GM12878 (cell line): ENCODE measurements around the gene PQBP1. TPM values are rescaled to one million over a fixed set of nuclear protein-coding genes. Genes with fewer than 3 reads are reported as not detected.

ENCODE experiments used
- ATAC-seq: fragments of 200-7000 bp; cut with Tn5 transposase; 3 replicates; pipeline ENCODE4 v1.9.1; 2020; ENCODE audit warnings: mild to moderate bottlenecking, moderate library complexity
- BruUV-seq: library from RNA; stranded (reverse); fragments of 400-500 nt; replicated peaks from 2 replicates; lab custom pipeline; 2021; lab: Mats Ljungman, UMichigan
- CTCF ChIA-PET: fragments of 300-600 bp; sonication (Branson Sonifier 250); formaldehyde crosslinking; extraction: SDS; loops from one replicate; lab custom pipeline; 2021; ENCODE audit warnings: inconsistent platforms; lab: Yijun Ruan, JAX
- POLR2A ChIA-PET: fragments of 350-600 bp; formaldehyde crosslinking; extraction: SDS; loops from one replicate; lab custom pipeline; 2021; ENCODE audit warnings: inconsistent platforms; lab: Charles Lee
- RAD21 ChIA-PET: fragments of 300-600 bp; sonication (Branson Sonifier 250); formaldehyde crosslinking; loops from one replicate; lab custom pipeline; 2023; ENCODE audit warnings: antibody characterized with exemption; ENCODE audit not compliant: unreplicated experiment; lab: Charles Lee
- SMC1A ChIA-PET: fragments of 300-600 bp; sonication (Branson Sonifier 250); formaldehyde crosslinking; loops from one replicate; lab custom pipeline; 2023; ENCODE audit not compliant: unreplicated experiment, uncharacterized antibody; lab: Charles Lee
- DNase-seq: peaks from one replicate; pipeline ENCODE4 v3.0.0-alpha.2; 2011; ENCODE audit warnings: low read depth, low spot score
- FAIRE-seq: peaks from 3 replicates; lab custom pipeline; 2011; peaks lifted over from hg19 to GRCh38; lab: Jason Lieb, UNC
- H2AFZ ChIP-seq: 2 replicates; pipeline ENCODE4 v1.6.0; 2011; ENCODE audit warnings: low read depth, low read length, control low read depth; ENCODE audit not compliant: control insufficient read depth
- H3K27ac ChIP-seq: 2 replicates; pipeline ENCODE4 v1.5.1; 2011; ENCODE audit warnings: control low read depth; ENCODE audit not compliant: control insufficient read depth, insufficient read depth
- H3K27me3 ChIP-seq, 2 experiments: replicated peaks in 1 of 2; 2 replicates each; pipeline versions ENCODE4 v1.6.0 to v1.6.1; 2011; ENCODE audit warnings: low read length in 1 of 2; ENCODE audit not compliant: control insufficient read depth in 2 of 2, insufficient read depth in 2 of 2
- H3K36me3 ChIP-seq, 2 experiments: 2 replicates each; pipeline ENCODE4 v1.5.1; 2011; ENCODE audit warnings: low read length in 1 of 2; ENCODE audit not compliant: control insufficient read depth in 2 of 2, insufficient read depth in 2 of 2
- H3K4me1 ChIP-seq: 2 replicates; pipeline ENCODE4 v1.6.1; 2011; ENCODE audit warnings: mild to moderate bottlenecking, low read length, moderate library complexity, mixed read lengths; ENCODE audit not compliant: control insufficient read depth, insufficient read depth
- H3K4me2 ChIP-seq: 2 replicates; pipeline ENCODE4 v1.6.0; 2011; ENCODE audit warnings: control low read depth; ENCODE audit not compliant: control insufficient read depth, insufficient read depth
- H3K4me3 ChIP-seq: fragments of 200-600 bp; sonication (generic); 2 replicates; pipeline ENCODE4 v1.5.1; 2016
- H3K79me2 ChIP-seq: 2 replicates; pipeline ENCODE4 v1.6.0; 2011; ENCODE audit warnings: low read length; ENCODE audit not compliant: control insufficient read depth, insufficient read depth
- H3K9ac ChIP-seq: 2 replicates; pipeline ENCODE4 v1.8.0; 2011; ENCODE audit warnings: low read length, control low read depth, mixed read lengths; ENCODE audit not compliant: control insufficient read depth, insufficient read depth
- H3K9me3 ChIP-seq: replicated peaks from 3 replicates; pipeline ENCODE4 v1.5.1; 2011; ENCODE audit warnings: mild to moderate bottlenecking, low read length; ENCODE audit not compliant: control insufficient read depth, insufficient read depth
- H4K20me1 ChIP-seq: 2 replicates; pipeline ENCODE4 v1.6.0; 2011; ENCODE audit not compliant: control insufficient read depth, insufficient read depth
- BACH1 ChIP-seq: fragments of 450-650 bp; IDR thresholded peaks from 2 replicates; pipeline ENCODE4 v1.6.1; 2017; ENCODE audit warnings: mild to moderate bottlenecking, borderline replicate concordance
- CHD1 ChIP-seq: IDR thresholded peaks from 2 replicates; pipeline ENCODE4 v1.6.1; 2012; ENCODE audit warnings: low read depth, low read length, improper control_type of control experiment
- FOXM1 ChIP-seq: IDR thresholded peaks from 2 replicates; pipeline ENCODE4 v1.6.1; 2012; ENCODE audit warnings: low read depth, mild to moderate bottlenecking, inconsistent platforms, low read length, moderate library complexity
- GABPA ChIP-seq: IDR thresholded peaks from 2 replicates; pipeline ENCODE4 v1.6.1; 2014; ENCODE audit warnings: antibody characterized with exemption, low read depth, mild to moderate bottlenecking, inconsistent platforms
- NFIC ChIP-seq: IDR thresholded peaks from 2 replicates; pipeline ENCODE4 v1.6.1; 2012; ENCODE audit warnings: low read depth, mild to moderate bottlenecking, inconsistent platforms, low read length, moderate library complexity
- POLR2A ChIP-seq: IDR thresholded peaks from 2 replicates; pipeline ENCODE4 v1.6.1; 2011; ENCODE audit warnings: low read depth, mild to moderate bottlenecking, low read length
- POLR2AphosphoS5 ChIP-seq: IDR thresholded peaks from 2 replicates; pipeline ENCODE4 v1.6.1; 2011; ENCODE audit warnings: mild to moderate bottlenecking, low read length, inconsistent platforms
- RAD21 ChIP-seq: IDR thresholded peaks from 2 replicates; pipeline ENCODE4 v1.6.1; 2011; ENCODE audit warnings: mild to moderate bottlenecking, low read depth, low read length, moderate library complexity; ENCODE audit not compliant: insufficient read depth
- SUZ12 ChIP-seq: fragments of 200-600 bp; sonication (generic); IDR thresholded peaks from one replicate; pipeline ENCODE4 v1.6.1; 2018; ENCODE audit warnings: antibody characterized with exemption, mild to moderate bottlenecking; ENCODE audit not compliant: unreplicated experiment
- TCF12 ChIP-seq: IDR thresholded peaks from 2 replicates; pipeline ENCODE4 v1.6.1; 2011; ENCODE audit warnings: low read depth, mild to moderate bottlenecking, low read length
- YBX1 ChIP-seq: fragments of 450-650 bp; IDR thresholded peaks from 2 replicates; pipeline ENCODE4 v1.6.1; 2016; ENCODE audit warnings: antibody characterized with exemption
- ZBED1 ChIP-seq: IDR thresholded peaks from 2 replicates; pipeline ENCODE4 v1.6.1; 2016; ENCODE audit warnings: borderline replicate concordance
- ZNF217 ChIP-seq: fragments of 450-650 bp; IDR thresholded peaks from 2 replicates; pipeline ENCODE4 v1.6.1; 2017; ENCODE audit warnings: antibody characterized with exemption, mild to moderate bottlenecking
- WGBS: methylation state at CpG from one replicate; pipeline ENCODE4 v1.1.6; 2016; ENCODE audit warnings: low lambda C conversion rate; ENCODE audit not compliant: insufficient replicate concordance, insufficient coverage; ENCODE audit errors: missing lambda C conversion rate; 5-methylcytosine and 5-hydroxymethylcytosine counted together
- in situ Hi-C: fragments of 300-500 bp; cut with MboI; formaldehyde crosslinking; loops from 9 replicates; pipeline ENCODE4 v1.14.3; 2018; ENCODE audit warnings: mixed read lengths
- intact Hi-C: fragments of 100-400 bp; cut with micrococcal nuclease; formaldehyde crosslinking; loops from one replicate; pipeline ENCODE4 v1.14.2; 2022; ENCODE audit not compliant: unreplicated experiment
- polyA plus RNA-seq, 11 experiments: library from polyadenylated mRNA; depleted of rRNA in 4 of 11; unstranded in 6 of 11; stranded (reverse) in 5 of 11; fragments of >200 nt; fragmentation: Nextera tagmentation in 4 of 11; fragmentation: Illumina TruSeq in 1 of 11; extraction: Ambion mirVana in 4 of 11; extraction: Trizol in 1 of 11; gene quantifications; 1 replicate in 1 of 11; 2 replicates in 10 of 11; pipeline versions ENCODE4 v1.2.1 to v1.2.3, GENCODE V29; 2011 to 2016; ENCODE audit warnings: inconsistent platforms in 2 of 11, missing spikeins in 2 of 11, low read depth in 1 of 11
- total RNA-seq, 4 experiments: library from RNA; depleted of rRNA in 3 of 4; stranded (reverse); fragments of >200 nt in 3 of 4; fragmentation: Illumina TruSeq in 1 of 4; extraction: Trizol in 1 of 4; gene quantifications; 2 replicates each; pipeline versions ENCODE4 v1.2.1 to v1.2.3, GENCODE V29; 2013 to 2021
- TF ChIP-seq, protein P1 (sequence below): IDR thresholded peaks from 2 replicates; pipeline ENCODE4 v1.6.1; 2011; ENCODE audit warnings: low read depth, mild to moderate bottlenecking, low read length, moderate library complexity, borderline replicate concordance; ENCODE audit errors: extremely low read depth
- TF ChIP-seq, protein P2 (sequence below), 3 experiments: IDR thresholded peaks in 2 of 3; conservative IDR thresholded peaks in 1 of 3; 2 replicates each; pipeline ENCODE4 v1.5.1; 2011; ENCODE audit warnings: low read depth in 3 of 3, low read length in 3 of 3, mild to moderate bottlenecking in 3 of 3, control low read depth in 2 of 3, moderate library complexity in 2 of 3, inconsistent platforms in 1 of 3, mixed read lengths in 1 of 3; ENCODE audit not compliant: control insufficient read depth in 2 of 3, insufficient read depth in 1 of 3; ENCODE audit errors: extremely low read depth in 1 of 3
- TF ChIP-seq, protein P3 (sequence below): IDR thresholded peaks from 2 replicates; pipeline ENCODE4 v1.6.1; 2011; ENCODE audit warnings: borderline replicate concordance, low read depth, mild to moderate bottlenecking, moderate library complexity, low read length; ENCODE audit not compliant: insufficient read depth, poor library complexity, severe bottlenecking
- TF ChIP-seq, protein P4 (sequence below): fragments of 150-350 bp; IDR thresholded peaks from 2 replicates; pipeline ENCODE4 v1.6.1; 2014; ENCODE audit warnings: mild to moderate bottlenecking, low read depth, low read length

PQBP1 gene
- total and polyA plus RNA-seq, 10 of the 15 experiments (the other 5 are each of a cell fraction or from before 2014, with no cell fraction given), result 12.5 to 74.8 (median 68.5) TPM

DNA sequence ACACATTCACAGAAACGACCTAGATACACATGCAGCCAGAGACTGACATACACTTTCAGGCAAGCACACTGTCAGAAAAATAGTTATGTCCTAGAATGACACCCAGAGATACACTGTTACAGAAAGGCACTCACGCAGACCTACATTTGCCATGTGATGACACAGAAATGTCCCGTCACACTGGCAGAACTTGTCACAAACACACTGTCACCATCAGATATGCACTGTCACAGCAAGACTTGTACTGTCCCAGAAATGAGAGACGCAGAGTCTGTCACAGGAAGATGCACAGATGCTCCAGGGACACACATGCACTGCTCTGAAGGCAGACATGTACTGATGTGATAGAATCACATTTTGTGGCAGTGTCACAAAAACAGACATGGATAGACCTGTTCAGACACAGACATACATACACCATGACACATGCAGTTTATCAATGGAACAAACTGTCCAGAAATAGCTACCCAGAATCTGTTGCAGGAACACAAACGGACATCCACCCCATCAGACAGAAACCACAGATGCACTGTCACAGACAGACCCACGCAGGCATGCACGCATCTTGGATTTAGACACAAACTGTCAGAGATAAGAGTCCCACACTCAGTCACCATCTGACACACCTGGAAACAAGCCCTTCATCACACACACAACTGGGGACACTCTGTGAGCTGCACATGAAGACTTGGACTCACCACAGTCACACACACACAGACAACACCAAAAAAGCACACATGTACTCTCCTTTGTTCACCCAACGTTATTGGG lies 22.4 kb downstream of the PQBP1 start:
- DNase-seq, result no peak
- peak; percentile 18 for FAIRE-seq
- RAD21 ChIA-PET, result interaction anchor here (0.9 to 1.6 kb wide), 4 partner anchors 17 to 26 kb away, joined by 3 to 6 read pairs (median 6); no protein-coding TSS in a partner anchor
- Histone ChIP-seq H3K4me3 (no peak overlapping the region; the same call in 1 of the 2 replicates), H3K9ac (peak overlapping the region; percentile 58), H3K79me2 (peaks cover 35% of the 10 kb centered on the region), H3K27me3 (no peaks in the 10 kb centered on the region), H3K4me1 (peaks cover 9% of the 10 kb centered on the region), H3K9me3 (no peaks in the 10 kb centered on the region; the same call in 2 of the 3 replicates), H3K36me3 (no peaks in the 10 kb centered on the region), H3K4me2 (peak overlapping the region; percentile 56), H4K20me1 (no peaks in the 10 kb centered on the region; the same call in 1 of the 2 replicates)
- in situ Hi-C loops (no loop called here), intact Hi-C loops (loop anchor here (1.0 to 5.0 kb wide), 3 partner anchors 17 to 122 kb away; partner anchors contain the start of genes OTUD5 and TFE3)
- CTCF ChIA-PET, result interaction anchor here (1.0 to 1.6 kb wide), 3 partner anchors 17 to 25 kb away, joined by 3 to 8 read pairs (median 6); no protein-coding TSS in a partner anchor
- POLR2A ChIA-PET, result interaction anchor here (0.6 to 2.9 kb wide), 5 partner anchors 17 to 236 kb away, joined by 3 to 21 read pairs (median 3); no protein-coding TSS in a partner anchor
- BruUV-seq, result no TSS peak
- no peak for ATAC-seq
- 36% methylated on average over 8 of the region's 8 CpGs for WGBS
- TF ChIP-seq BACH1 (peak; percentile 23; the same call in 1 of the 2 replicates), ZNF217 (no peak), POLR2AphosphoS5 (peak; percentile 49; the same call in 1 of the 2 replicates), GABPA (no peak), SUZ12 (no peak), TCF12 (no peak), RAD21 (no peak), CHD1 (no peak), YBX1 (no peak), FOXM1 (no peak), NFIC (no peak), POLR2A (0 out of 2 replicates have a peak, but pooled peaks have one; percentile 21), ZBED1 (no peak)
- TF ChIP-seq, protein P1, sequence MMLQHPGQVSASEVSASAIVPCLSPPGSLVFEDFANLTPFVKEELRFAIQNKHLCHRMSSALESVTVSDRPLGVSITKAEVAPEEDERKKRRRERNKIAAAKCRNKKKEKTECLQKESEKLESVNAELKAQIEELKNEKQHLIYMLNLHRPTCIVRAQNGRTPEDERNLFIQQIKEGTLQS, result no peak
- TF ChIP-seq, protein P2, sequence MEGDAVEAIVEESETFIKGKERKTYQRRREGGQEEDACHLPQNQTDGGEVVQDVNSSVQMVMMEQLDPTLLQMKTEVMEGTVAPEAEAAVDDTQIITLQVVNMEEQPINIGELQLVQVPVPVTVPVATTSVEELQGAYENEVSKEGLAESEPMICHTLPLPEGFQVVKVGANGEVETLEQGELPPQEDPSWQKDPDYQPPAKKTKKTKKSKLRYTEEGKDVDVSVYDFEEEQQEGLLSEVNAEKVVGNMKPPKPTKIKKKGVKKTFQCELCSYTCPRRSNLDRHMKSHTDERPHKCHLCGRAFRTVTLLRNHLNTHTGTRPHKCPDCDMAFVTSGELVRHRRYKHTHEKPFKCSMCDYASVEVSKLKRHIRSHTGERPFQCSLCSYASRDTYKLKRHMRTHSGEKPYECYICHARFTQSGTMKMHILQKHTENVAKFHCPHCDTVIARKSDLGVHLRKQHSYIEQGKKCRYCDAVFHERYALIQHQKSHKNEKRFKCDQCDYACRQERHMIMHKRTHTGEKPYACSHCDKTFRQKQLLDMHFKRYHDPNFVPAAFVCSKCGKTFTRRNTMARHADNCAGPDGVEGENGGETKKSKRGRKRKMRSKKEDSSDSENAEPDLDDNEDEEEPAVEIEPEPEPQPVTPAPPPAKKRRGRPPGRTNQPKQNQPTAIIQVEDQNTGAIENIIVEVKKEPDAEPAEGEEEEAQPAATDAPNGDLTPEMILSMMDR (IDR thresholded peaks at IDR 0.05 in 2 of 3, conservative IDR thresholded peaks at IDR 0.05 in 1 of 3; ENCODE audit: control insufficient read depth in 2 of 3, extremely low read depth in 1 of 3, insufficient read depth in 1 of 3, low read depth in 3 of 3, low read length in 3 of 3), result no peak
- TF ChIP-seq, protein P3, sequence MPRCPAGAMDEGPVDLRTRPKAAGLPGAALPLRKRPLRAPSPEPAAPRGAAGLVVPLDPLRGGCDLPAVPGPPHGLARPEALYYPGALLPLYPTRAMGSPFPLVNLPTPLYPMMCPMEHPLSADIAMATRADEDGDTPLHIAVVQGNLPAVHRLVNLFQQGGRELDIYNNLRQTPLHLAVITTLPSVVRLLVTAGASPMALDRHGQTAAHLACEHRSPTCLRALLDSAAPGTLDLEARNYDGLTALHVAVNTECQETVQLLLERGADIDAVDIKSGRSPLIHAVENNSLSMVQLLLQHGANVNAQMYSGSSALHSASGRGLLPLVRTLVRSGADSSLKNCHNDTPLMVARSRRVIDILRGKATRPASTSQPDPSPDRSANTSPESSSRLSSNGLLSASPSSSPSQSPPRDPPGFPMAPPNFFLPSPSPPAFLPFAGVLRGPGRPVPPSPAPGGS, result no peak
- TF ChIP-seq, protein P4, sequence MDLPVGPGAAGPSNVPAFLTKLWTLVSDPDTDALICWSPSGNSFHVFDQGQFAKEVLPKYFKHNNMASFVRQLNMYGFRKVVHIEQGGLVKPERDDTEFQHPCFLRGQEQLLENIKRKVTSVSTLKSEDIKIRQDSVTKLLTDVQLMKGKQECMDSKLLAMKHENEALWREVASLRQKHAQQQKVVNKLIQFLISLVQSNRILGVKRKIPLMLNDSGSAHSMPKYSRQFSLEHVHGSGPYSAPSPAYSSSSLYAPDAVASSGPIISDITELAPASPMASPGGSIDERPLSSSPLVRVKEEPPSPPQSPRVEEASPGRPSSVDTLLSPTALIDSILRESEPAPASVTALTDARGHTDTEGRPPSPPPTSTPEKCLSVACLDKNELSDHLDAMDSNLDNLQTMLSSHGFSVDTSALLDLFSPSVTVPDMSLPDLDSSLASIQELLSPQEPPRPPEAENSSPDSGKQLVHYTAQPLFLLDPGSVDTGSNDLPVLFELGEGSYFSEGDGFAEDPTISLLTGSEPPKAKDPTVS, result no peak
- TF ChIP-seq, all 136 proteins: peak for 3
- Histone ChIP-seq H3K27ac (peak overlapping the region; percentile 51), H2AFZ (no peak overlapping the region)
- SMC1A ChIA-PET, result interaction anchor here (1.0 to 2.3 kb wide), 2 partner anchors 17 to 19 kb away, joined by 3 to 12 read pairs; no protein-coding TSS in a partner anchor
